Mesendoderm (in vitro differentiated cells): Measurements from ENCODE around the gene RNASE9.

Experiments used
- DNase-seq: peaks from one replicate; pipeline ENCODE4 v3.0.0; 2013
- H2AK5ac ChIP-seq: 2 replicates; pipeline ENCODE4 v1.6.1; 2013; ENCODE audit warnings: low read length, inconsistent platforms
- H2BK120ac ChIP-seq: 2 replicates; pipeline ENCODE4 v1.6.1; 2013; ENCODE audit warnings: low read depth, mild to moderate bottlenecking, low read length, moderate library complexity, mixed read lengths
- H2BK15ac ChIP-seq: replicated peaks from 2 replicates; pipeline ENCODE4 v1.6.1; 2013; ENCODE audit warnings: low read depth, mild to moderate bottlenecking, moderate library complexity
- H2BK5ac ChIP-seq: 2 replicates; pipeline ENCODE4 v1.6.1; 2013; ENCODE audit warnings: low read length, inconsistent platforms
- H3K18ac ChIP-seq: 2 replicates; pipeline ENCODE4 v1.6.1; 2013; ENCODE audit warnings: mild to moderate bottlenecking, low read length, mixed read lengths
- H3K23ac ChIP-seq: one replicate; pipeline ENCODE4 v1.6.1; 2013; ENCODE audit warnings: low read length
- H3K27ac ChIP-seq: 2 replicates; pipeline ENCODE4 v1.5.1; 2013; ENCODE audit warnings: low read depth, mild to moderate bottlenecking, inconsistent platforms, low read length, moderate library complexity
- H3K27me3 ChIP-seq: 2 replicates; pipeline ENCODE4 v1.6.1; 2013; ENCODE audit warnings: low read length, control low read depth, mild to moderate bottlenecking, inconsistent platforms; ENCODE audit not compliant: insufficient read depth, poor library complexity
- H3K36me3 ChIP-seq: 2 replicates; pipeline ENCODE4 v1.6.1; 2013; ENCODE audit warnings: low read length, inconsistent platforms; ENCODE audit not compliant: control insufficient read depth, insufficient read depth
- H3K4ac ChIP-seq: one replicate; pipeline ENCODE4 v1.6.1; 2013; ENCODE audit warnings: low read depth, mild to moderate bottlenecking, low read length, moderate library complexity
- H3K4me1 ChIP-seq: 2 replicates; pipeline ENCODE4 v1.6.1; 2013; ENCODE audit warnings: low read depth, low read length, inconsistent platforms; ENCODE audit not compliant: control insufficient read depth
- H3K4me2 ChIP-seq: 2 replicates; pipeline ENCODE4 v1.6.1; 2013; ENCODE audit warnings: low read length
- H3K4me3 ChIP-seq: 2 replicates; pipeline ENCODE4 v1.5.1; 2013; ENCODE audit warnings: mild to moderate bottlenecking, low read length
- H3K56ac ChIP-seq: one replicate; pipeline ENCODE4 v1.6.1; 2013; ENCODE audit warnings: low read length
- H3K79me1 ChIP-seq: 2 replicates; pipeline ENCODE4 v1.6.1; 2013; ENCODE audit warnings: low read length, inconsistent platforms
- H3K79me2 ChIP-seq: 2 replicates; pipeline ENCODE4 v1.6.1; 2013; ENCODE audit warnings: mild to moderate bottlenecking, low read length; ENCODE audit not compliant: control insufficient read depth, insufficient read depth
- H3K9ac ChIP-seq: 2 replicates; pipeline ENCODE4 v1.6.1; 2013; ENCODE audit warnings: low read length, inconsistent platforms
- H4K5ac ChIP-seq: one replicate; pipeline ENCODE4 v1.6.1; 2013; ENCODE audit warnings: low read length
- H4K8ac ChIP-seq: one replicate; pipeline ENCODE4 v1.6.1; 2013; ENCODE audit warnings: low read depth, mild to moderate bottlenecking, control low read depth, low read length, moderate library complexity
- WGBS: extraction: QIAGEN DNeasy Blood & Tissue Kit; methylation state at CpG from one replicate; pipeline ENCODE4 v1.1.7; 2013; ENCODE audit warnings: low lambda C conversion rate, missing lambda C conversion rate; ENCODE audit not compliant: insufficient coverage; ENCODE audit errors: extremely low coverage; 5-methylcytosine and 5-hydroxymethylcytosine counted together

The RNASE9 gene

GRCh38 chr14:20606902-20607242 lies 46.0 kb upstream of the RNASE9 start:
- no peak overlapping the region for H3K27ac ChIP-seq
- no peak overlapping the region for H2BK5ac ChIP-seq
- no peaks in the 10 kb centered on the region for H3K79me1 ChIP-seq
- no peak overlapping the region for H3K9ac ChIP-seq
- H2BK120ac ChIP-seq, result no peak overlapping the region
- peaks cover 4% of the 10 kb centered on the region for H3K4me1 ChIP-seq
- no peak overlapping the region for H3K4ac ChIP-seq
- no peaks in the 10 kb centered on the region for H3K79me2 ChIP-seq
- no peak overlapping the region for H3K4me3 ChIP-seq
- no peak overlapping the region for H4K5ac ChIP-seq
- H3K23ac ChIP-seq, result no peak overlapping the region
- H3K4me2 ChIP-seq, result no peak overlapping the region
- DNase-seq, result no peak
- H3K27me3 ChIP-seq, result no peaks in the 10 kb centered on the region
- H3K56ac ChIP-seq, result no peak overlapping the region
- H3K36me3 ChIP-seq, result no peaks in the 10 kb centered on the region
- WGBS, result no CpG with 5 or more reads among the region's 2 CpGs
- H4K8ac ChIP-seq, result no peak overlapping the region
- no peak overlapping the region for H2AK5ac ChIP-seq
- no peak overlapping the region for H3K18ac ChIP-seq
- H2BK15ac ChIP-seq, result no peak overlapping the region

- no CpG with 5 or more reads among the region's 8 CpGs for WGBS
- Histone ChIP-seq H3K27me3 (no peaks in the 10 kb centered on the region), H2AK5ac (no peak overlapping the region), H4K5ac (no peak overlapping the region), H2BK120ac (no peak overlapping the region), H2BK5ac (no peak overlapping the region), H3K18ac (no peak overlapping the region), H3K27ac (no peak overlapping the region), H3K4me2 (no peak overlapping the region), H3K79me2 (no peaks in the 10 kb centered on the region), H3K4ac (no peak overlapping the region), H3K79me1 (no peaks in the 10 kb centered on the region), H2BK15ac (no peak overlapping the region), H4K8ac (no peak overlapping the region), H3K4me1 (peaks cover under 1% of the 10 kb centered on the region), H3K9ac (no peak overlapping the region), H3K36me3 (no peaks in the 10 kb centered on the region), H3K4me3 (no peak overlapping the region), H3K23ac (no peak overlapping the region), H3K56ac (peak overlapping the region; percentile 43)
- peak; percentile 85 for DNase-seq
These were observed 45.5 kb upstream of the RNASE9 start for GRCh38 chr14:20606190-20606901.

- Histone ChIP-seq H2BK15ac (no peak overlapping the region), H3K79me2 (no peaks in the 10 kb centered on the region), H3K4me1 (no peaks in the 10 kb centered on the region), H4K5ac (no peak overlapping the region), H3K4me2 (no peak overlapping the region), H4K8ac (no peak overlapping the region), H3K9ac (no peak overlapping the region), H3K79me1 (no peaks in the 10 kb centered on the region), H3K4me3 (no peak overlapping the region), H3K56ac (no peak overlapping the region), H3K4ac (no peak overlapping the region), H3K27ac (no peak overlapping the region), H2BK120ac (no peak overlapping the region), H2AK5ac (no peak overlapping the region), H3K36me3 (no peaks in the 10 kb centered on the region), H2BK5ac (no peak overlapping the region), H3K18ac (no peak overlapping the region), H3K27me3 (no peaks in the 10 kb centered on the region), H3K23ac (no peak overlapping the region)
- DNase-seq, result no peak
- no CpG with 5 or more reads among the region's 13 CpGs for WGBS
These were observed 43.2 kb upstream of the RNASE9 start for GRCh38 chr14:20603813-20604690.

DNA sequence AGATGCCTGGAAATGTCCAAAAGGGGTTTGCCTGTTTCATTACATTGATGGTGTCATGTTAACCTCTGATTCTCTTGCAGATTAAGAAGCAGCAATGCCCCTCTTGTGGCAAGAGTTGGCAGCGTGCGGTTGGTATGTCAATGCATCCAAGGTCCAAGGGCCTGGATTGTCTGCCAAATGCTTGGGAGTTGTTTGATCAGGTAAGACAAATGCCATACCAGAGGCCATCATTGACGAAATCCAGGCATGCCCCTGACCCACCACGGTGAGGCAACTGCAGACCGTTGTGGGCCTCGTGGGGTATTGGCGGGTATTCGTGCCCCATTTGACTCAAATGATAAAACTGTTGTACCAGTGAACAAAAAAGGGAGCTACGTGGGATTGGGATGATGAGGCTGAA lies 41.7 kb upstream of the RNASE9 start:
- H3K36me3 ChIP-seq, result no peaks in the 10 kb centered on the region
- no peak overlapping the region for H2BK5ac ChIP-seq
- no peak overlapping the region for H2BK120ac ChIP-seq
- H3K18ac ChIP-seq, result no peak overlapping the region
- no peak overlapping the region for H2BK15ac ChIP-seq
- H4K5ac ChIP-seq, result no peak overlapping the region
- no CpG with 5 or more reads among the region's 9 CpGs for WGBS
- no peaks in the 10 kb centered on the region for H3K79me1 ChIP-seq
- no peak overlapping the region for H4K8ac ChIP-seq
- no peaks in the 10 kb centered on the region for H3K4me1 ChIP-seq
- no peak overlapping the region for H3K23ac ChIP-seq
- DNase-seq, result no peak
- H3K9ac ChIP-seq, result no peak overlapping the region
- no peaks in the 10 kb centered on the region for H3K79me2 ChIP-seq
- no peak overlapping the region for H3K4me3 ChIP-seq
- H3K4me2 ChIP-seq, result no peak overlapping the region
- no peak overlapping the region for H3K4ac ChIP-seq
- no peak overlapping the region for H3K56ac ChIP-seq
- no peaks in the 10 kb centered on the region for H3K27me3 ChIP-seq
- H2AK5ac ChIP-seq, result no peak overlapping the region
- no peak overlapping the region for H3K27ac ChIP-seq

- H3K27me3 ChIP-seq, result no peaks in the 10 kb centered on the region
- no peaks in the 10 kb centered on the region for H3K79me2 ChIP-seq
- H4K5ac ChIP-seq, result no peak overlapping the region
- H2BK15ac ChIP-seq, result no peak overlapping the region
- no peak overlapping the region for H3K4me3 ChIP-seq
- no peak overlapping the region for H2BK120ac ChIP-seq
- no peaks in the 10 kb centered on the region for H3K36me3 ChIP-seq
- no peaks in the 10 kb centered on the region for H3K4me1 ChIP-seq
- no peak overlapping the region for H3K27ac ChIP-seq
- no peak overlapping the region for H2BK5ac ChIP-seq
- no peak overlapping the region for H3K23ac ChIP-seq
- H3K4me2 ChIP-seq, result no peak overlapping the region
- H3K18ac ChIP-seq, result no peak overlapping the region
- DNase-seq, result no peak
- H3K79me1 ChIP-seq, result no peaks in the 10 kb centered on the region
- H3K56ac ChIP-seq, result no peak overlapping the region
- no peak overlapping the region for H3K9ac ChIP-seq
- no peak overlapping the region for H2AK5ac ChIP-seq
- H4K8ac ChIP-seq, result no peak overlapping the region
- H3K4ac ChIP-seq, result no peak overlapping the region
- no CpG with 5 or more reads among the region's 12 CpGs for whole genome bisulfite sequencing
These were observed 40.7 kb upstream of the RNASE9 start for GRCh38 chr14:20601522-20601921.
